Measurements from ENCODE around the gene DTX1.

Gene DTX1

DNA sequence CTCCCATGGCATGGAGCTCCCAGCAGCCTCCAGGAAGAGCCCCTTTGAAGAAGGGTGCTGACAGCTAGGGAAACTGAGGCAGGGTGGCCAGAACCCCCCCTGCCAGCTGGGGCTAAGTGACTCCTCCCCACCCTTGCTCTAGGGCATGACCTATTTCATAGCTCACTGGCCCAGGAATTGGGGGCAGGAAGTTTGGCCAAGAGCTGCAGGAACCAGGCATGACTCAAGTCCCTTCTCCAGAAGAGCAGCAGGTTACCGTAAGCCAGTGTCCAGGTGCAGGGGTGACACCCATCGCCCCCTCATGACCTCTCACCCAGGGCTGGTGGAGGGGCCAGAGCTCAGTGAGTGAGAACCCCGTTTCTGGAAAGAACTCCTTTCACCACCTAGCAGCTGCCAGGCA is 77.1 kb downstream of the DTX1 start:
- Histone ChIP-seq H3K9me3 (ENCODE audit: control insufficient read depth, insufficient read depth, low read depth, low read length) (no peaks in the 10 kb centered on the region), H3K36me3 (ENCODE audit: control insufficient read depth in 2 of 2, insufficient read depth in 1 of 2, low read length in 2 of 2) (no peaks in the 10 kb centered on the region), H3K4me3 (ENCODE audit: low read depth, low read length) (no peak overlapping the region), H3K4me1 (ENCODE audit: control insufficient read depth, insufficient read depth, low read length) (peaks cover 6% of the 10 kb centered on the region; the same call in 1 of the 2 replicates), H3K27ac (ENCODE audit: extremely low read depth, low read depth, low read length) (no peak overlapping the region)
- ChIA-PET CTCF (interaction anchor here (0.5 to 2.6 kb wide), 6 partner anchors 10 to 89 kb away, joined by 3 to 9 read pairs (median 3); no protein-coding TSS in a partner anchor), POLR2A (interaction anchor here (0.6 kb wide), 1 partner anchor 16 kb away, joined by 4 read pairs; the partner anchor contains the start of gene CFAP73)
- TF ChIP-seq ZNF121 (tag by site-specific recombination; IDR thresholded peaks at IDR 0.05): no peak
- TF ChIP-seq, protein P1, sequence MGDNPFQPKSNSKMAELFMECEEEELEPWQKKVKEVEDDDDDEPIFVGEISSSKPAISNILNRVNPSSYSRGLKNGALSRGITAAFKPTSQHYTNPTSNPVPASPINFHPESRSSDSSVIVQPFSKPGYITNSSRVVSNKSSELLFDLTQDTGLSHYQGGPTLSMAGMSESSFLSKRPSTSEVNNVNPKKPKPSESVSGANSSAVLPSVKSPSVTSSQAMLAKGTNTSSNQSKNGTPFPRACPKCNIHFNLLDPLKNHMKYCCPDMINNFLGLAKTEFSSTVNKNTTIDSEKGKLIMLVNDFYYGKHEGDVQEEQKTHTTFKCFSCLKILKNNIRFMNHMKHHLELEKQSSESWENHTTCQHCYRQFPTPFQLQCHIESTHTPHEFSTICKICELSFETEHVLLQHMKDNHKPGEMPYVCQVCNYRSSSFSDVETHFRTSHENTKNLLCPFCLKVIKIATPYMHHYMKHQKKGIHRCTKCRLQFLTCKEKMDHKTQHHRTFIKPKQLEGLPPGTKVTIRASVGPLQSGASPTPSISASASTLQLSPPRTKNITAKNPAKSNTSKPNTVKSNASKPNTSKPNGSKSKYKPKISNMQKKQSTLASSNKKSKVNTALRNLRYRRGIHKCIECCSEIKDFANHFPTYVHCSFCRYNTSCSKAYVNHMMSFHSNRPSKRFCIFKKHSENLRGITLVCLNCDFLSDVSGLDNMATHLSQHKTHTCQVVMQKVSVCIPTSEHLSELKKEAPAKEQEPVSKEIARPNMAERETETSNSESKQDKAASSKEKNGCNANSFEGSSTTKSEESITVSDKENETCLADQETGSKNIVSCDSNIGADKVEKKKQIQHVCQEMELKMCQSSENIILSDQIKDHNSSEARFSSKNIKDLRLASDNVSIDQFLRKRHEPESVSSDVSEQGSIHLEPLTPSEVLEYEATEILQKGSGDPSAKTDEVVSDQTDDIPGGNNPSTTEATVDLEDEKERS (tag by site-specific recombination; IDR thresholded peaks at IDR 0.05): no peak
- TF ChIP-seq, protein P2, sequence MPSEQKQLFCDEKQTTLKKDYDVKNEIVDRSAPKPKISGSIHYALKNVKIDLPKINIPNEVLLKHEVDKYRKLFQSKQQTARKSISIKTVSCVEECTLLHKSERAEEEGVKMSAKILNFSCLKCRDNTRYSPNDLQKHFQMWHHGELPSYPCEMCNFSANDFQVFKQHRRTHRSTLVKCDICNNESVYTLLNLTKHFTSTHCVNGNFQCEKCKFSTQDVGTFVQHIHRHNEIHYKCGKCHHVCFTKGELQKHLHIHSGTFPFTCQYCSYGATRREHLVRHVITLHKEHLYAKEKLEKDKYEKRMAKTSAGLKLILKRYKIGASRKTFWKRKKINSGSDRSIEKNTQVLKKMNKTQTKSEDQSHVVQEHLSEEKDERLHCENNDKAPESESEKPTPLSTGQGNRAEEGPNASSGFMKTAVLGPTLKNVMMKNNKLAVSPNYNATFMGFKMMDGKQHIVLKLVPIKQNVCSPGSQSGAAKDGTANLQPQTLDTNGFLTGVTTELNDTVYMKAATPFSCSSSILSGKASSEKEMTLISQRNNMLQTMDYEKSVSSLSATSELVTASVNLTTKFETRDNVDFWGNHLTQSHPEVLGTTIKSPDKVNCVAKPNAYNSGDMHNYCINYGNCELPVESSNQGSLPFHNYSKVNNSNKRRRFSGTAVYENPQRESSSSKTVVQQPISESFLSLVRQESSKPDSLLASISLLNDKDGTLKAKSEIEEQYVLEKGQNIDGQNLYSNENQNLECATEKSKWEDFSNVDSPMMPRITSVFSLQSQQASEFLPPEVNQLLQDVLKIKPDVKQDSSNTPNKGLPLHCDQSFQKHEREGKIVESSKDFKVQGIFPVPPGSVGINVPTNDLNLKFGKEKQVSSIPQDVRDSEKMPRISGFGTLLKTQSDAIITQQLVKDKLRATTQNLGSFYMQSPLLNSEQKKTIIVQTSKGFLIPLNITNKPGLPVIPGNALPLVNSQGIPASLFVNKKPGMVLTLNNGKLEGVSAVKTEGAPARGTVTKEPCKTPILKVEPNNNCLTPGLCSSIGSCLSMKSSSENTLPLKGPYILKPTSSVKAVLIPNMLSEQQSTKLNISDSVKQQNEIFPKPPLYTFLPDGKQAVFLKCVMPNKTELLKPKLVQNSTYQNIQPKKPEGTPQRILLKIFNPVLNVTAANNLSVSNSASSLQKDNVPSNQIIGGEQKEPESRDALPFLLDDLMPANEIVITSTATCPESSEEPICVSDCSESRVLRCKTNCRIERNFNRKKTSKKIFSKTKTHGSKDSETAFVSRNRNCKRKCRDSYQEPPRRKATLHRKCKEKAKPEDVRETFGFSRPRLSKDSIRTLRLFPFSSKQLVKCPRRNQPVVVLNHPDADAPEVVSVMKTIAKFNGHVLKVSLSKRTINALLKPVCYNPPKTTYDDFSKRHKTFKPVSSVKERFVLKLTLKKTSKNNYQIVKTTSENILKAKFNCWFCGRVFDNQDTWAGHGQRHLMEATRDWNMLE (tag by site-specific recombination; conservative IDR thresholded peaks at IDR 0.05; ENCODE audit: low read depth): no peak
- TF ChIP-seq ZEB2 (tag by site-specific recombination; IDR thresholded peaks at IDR 0.05): no peak
- TF ChIP-seq, protein P3, sequence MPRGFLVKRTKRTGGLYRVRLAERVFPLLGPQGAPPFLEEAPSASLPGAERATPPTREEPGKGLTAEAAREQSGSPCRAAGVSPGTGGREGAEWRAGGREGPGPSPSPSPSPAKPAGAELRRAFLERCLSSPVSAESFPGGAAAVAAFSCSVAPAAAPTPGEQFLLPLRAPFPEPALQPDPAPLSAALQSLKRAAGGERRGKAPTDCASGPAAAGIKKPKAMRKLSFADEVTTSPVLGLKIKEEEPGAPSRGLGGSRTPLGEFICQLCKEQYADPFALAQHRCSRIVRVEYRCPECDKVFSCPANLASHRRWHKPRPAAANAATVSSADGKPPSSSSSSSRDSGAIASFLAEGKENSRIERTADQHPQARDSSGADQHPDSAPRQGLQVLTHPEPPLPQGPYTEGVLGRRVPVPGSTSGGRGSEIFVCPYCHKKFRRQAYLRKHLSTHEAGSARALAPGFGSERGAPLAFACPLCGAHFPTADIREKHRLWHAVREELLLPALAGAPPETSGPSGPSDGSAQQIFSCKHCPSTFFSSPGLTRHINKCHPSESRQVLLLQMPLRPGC (tag by site-specific recombination; IDR thresholded peaks at IDR 0.05): no peak
- no peak for TF ChIP-seq ZNF223 (tag by site-specific recombination; IDR thresholded peaks at IDR 0.05)

DNA sequence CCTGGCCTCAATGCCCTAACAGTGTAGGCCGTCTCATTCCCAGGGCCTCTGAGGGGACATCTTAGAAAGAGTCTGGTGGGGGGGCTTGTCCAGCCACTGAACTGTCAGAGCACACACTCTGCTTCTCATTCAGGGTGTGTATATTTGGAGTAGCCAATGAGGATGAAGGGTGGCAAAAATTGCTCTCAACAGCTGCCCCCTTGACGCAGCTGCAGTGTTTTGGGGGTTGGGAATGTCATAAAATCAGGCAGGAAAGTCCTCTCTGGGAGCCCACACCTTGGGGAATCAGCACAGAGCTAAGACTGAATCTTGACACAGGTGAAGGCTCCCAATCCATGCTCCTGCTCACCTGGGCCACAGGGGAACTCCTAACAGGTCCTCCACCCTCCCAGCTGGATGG is 77.5 kb downstream of the DTX1 start:
- Histone ChIP-seq H3K9me3 (ENCODE audit: control insufficient read depth, insufficient read depth, low read depth, low read length) (no peaks in the 10 kb centered on the region), H3K27ac (ENCODE audit: extremely low read depth, low read depth, low read length) (no peak overlapping the region), H3K4me1 (ENCODE audit: control insufficient read depth, insufficient read depth, low read length) (peaks cover 6% of the 10 kb centered on the region; the same call in 1 of the 2 replicates), H3K4me3 (ENCODE audit: low read depth, low read length) (no peak overlapping the region), H3K36me3 (ENCODE audit: control insufficient read depth in 2 of 2, insufficient read depth in 1 of 2, low read length in 2 of 2) (no peaks in the 10 kb centered on the region)
- ChIA-PET POLR2A (interaction anchor here (0.6 kb wide), 1 partner anchor 15 kb away, joined by 4 read pairs; the partner anchor contains the start of gene CFAP73), CTCF (interaction anchor here (0.5 to 2.6 kb wide), 5 partner anchors 10 to 88 kb away, joined by 3 to 9 read pairs (median 3); no protein-coding TSS in a partner anchor)
- TF ChIP-seq ZNF521 (tag by site-specific recombination; IDR thresholded peaks at IDR 0.05) (no peak), ZNF23 (tag by site-specific recombination; IDR thresholded peaks at IDR 0.05; ENCODE audit: borderline replicate concordance) (no peak), SP7 (tag by site-specific recombination; IDR thresholded peaks at IDR 0.05) (no peak), ZNF184 (tag by site-specific recombination; IDR thresholded peaks at IDR 0.05) (no peak), ZNF626 (tag by site-specific recombination; IDR thresholded peaks at IDR 0.05) (no peak)

All from HEK293 (cell line).